Neuron (in vitro differentiated cells): ENCODE measurements around the gene SLC37A3.
"Not testable (repeated sequence)": the region's sequence is repeated elsewhere in the genome, so short reads cannot be mapped to it uniquely, and the experiment has no call there.

Experiments used
- H2AFZ ChIP-seq: one replicate; pipeline ENCODE4 v1.6.1; 2013; ENCODE audit warnings: low read depth, mild to moderate bottlenecking, inconsistent platforms, low read length, moderate library complexity
- H3K27me3 ChIP-seq: one replicate; pipeline ENCODE4 v1.6.1; 2013; ENCODE audit warnings: low read length; ENCODE audit not compliant: insufficient read depth
- H3K36me3 ChIP-seq: one replicate; pipeline ENCODE4 v1.6.1; 2013; ENCODE audit warnings: low read length; ENCODE audit not compliant: insufficient read depth
- H3K4me1 ChIP-seq: one replicate; pipeline ENCODE4 v1.6.1; 2013; ENCODE audit warnings: low read length; ENCODE audit not compliant: insufficient read depth
- H3K4me3 ChIP-seq: 2 replicates; pipeline ENCODE4 v1.5.1; 2013; ENCODE audit warnings: mild to moderate bottlenecking, low read length, moderate library complexity
- H3K9me3 ChIP-seq: one replicate; pipeline ENCODE4 v1.6.1; 2013; ENCODE audit warnings: low read length

SLC37A3 gene

GRCh38 chr7:140327261-140327661 is 71.1 kb downstream of the SLC37A3 start:
- Histone ChIP-seq H3K9me3 (no peaks in the 10 kb centered on the region), H3K36me3 (peaks cover 2% of the 10 kb centered on the region), H3K4me1 (peaks cover 4% of the 10 kb centered on the region), H3K27me3 (no peaks in the 10 kb centered on the region), H3K4me3 (no peak overlapping the region), H2AFZ (no peak overlapping the region)

GRCh38 chr7:140326116-140326928 is 72.0 kb downstream of the SLC37A3 start:
- H3K4me1 ChIP-seq = peaks cover 4% of the 10 kb centered on the region
- no peaks in the 10 kb centered on the region for H3K27me3 ChIP-seq
- H2AFZ ChIP-seq = no peak overlapping the region
- H3K4me3 ChIP-seq = no peak overlapping the region
- H3K9me3 ChIP-seq = no peaks in the 10 kb centered on the region
- no peaks in the 10 kb centered on the region for H3K36me3 ChIP-seq

DNA sequence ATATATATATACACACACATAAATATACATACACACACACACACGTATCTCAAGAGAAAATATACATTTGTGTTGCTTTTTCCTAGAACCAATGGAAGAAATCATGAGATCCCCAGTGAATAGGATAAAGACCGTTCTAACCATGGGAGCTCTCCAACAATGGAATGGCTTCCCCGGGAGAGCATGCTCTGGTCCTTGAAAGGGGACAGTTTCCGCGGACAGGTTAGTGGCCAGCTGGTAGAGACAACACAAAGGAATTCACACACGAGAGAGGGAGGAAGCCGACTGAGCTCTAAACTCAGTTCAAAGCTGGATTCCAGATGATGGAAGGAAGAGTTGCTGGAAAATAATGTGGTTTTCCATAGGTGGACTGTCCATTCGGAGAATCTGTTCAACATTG is 72.7 kb downstream of the SLC37A3 start:
- Histone ChIP-seq H2AFZ (no peak overlapping the region), H3K4me1 (no peaks in the 10 kb centered on the region), H3K27me3 (no peaks in the 10 kb centered on the region), H3K36me3 (no peaks in the 10 kb centered on the region), H3K9me3 (no peaks in the 10 kb centered on the region), H3K4me3 (no peak overlapping the region)

DNA sequence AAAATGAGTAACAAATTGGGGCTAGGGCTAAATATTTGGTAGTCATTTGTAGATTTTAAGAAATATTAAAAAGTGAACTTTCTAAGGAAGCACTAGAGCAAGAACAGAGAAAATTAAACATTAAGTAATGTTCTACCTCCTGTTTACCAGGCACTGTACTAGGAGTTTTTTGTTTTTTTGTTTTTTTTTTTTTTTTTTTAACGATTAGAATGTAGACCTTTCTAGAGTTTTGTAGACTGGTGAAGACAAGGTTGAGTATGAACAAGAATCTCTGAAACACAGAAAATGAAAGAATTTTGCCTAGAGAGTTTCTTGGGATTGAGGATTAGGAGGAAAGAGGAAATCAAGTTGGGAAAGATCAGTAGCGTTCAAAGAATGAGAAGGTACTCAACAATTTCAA is 73.6 kb downstream of the SLC37A3 start:
- H3K4me1 ChIP-seq = no peaks in the 10 kb centered on the region
- no peaks in the 10 kb centered on the region for H3K9me3 ChIP-seq
- H3K27me3 ChIP-seq = no peaks in the 10 kb centered on the region
- H3K4me3 ChIP-seq = no peak overlapping the region
- H3K36me3 ChIP-seq = no peaks in the 10 kb centered on the region
- no peak overlapping the region for H2AFZ ChIP-seq

DNA sequence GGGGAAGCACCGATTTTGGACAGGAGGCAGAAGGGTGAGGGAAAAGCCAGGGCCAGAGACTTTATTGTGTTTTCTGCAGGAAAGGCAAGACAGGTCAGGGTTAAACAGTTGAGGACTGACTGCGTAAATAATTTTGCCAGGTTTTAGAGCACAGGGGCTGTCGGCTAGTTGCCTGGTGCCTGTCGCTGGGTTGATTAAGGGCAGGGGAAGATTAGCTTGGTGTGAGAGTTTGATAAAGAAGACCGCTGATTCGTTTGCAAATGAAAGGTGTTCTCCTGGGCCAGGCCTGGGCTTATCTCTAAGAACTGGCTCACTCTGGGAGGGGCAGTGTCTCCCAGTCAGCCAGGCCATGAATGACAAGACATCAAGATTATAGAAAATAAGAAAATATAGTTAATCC is 75.6 kb downstream of the SLC37A3 start:
- no peaks in the 10 kb centered on the region for H3K27me3 ChIP-seq

DNA sequence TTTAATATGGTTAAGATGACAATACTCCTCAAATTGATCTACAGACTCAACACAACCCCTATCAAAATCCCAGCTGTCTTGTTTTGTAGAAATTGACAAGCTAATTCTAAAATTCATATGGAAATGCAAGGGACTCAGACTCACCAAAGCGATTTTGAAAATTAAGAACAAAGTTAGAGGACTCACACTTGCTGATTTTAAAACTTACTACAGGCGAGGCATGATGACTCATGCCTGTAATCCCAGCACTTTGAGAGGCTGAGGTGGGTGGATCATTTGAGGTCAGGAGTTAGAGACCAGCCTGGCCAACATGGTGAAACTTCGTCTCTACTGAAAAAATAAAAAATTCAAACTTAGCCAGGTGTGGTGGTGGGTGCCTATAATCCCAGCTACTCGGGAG is 78.3 kb downstream of the SLC37A3 start:
- not testable (repeated sequence) for H2AFZ ChIP-seq, H3K27me3 ChIP-seq, H3K4me3 ChIP-seq, H3K4me1 ChIP-seq, H3K9me3 ChIP-seq, H3K36me3 ChIP-seq

More for the DNA sequence above, 75.6 kb downstream of the SLC37A3 start:
- peaks cover 2% of the 10 kb centered on the region for H3K9me3 ChIP-seq
- no peaks in the 10 kb centered on the region for H3K4me1 ChIP-seq
- no peaks in the 10 kb centered on the region for H3K36me3 ChIP-seq
- no peak overlapping the region for H3K4me3 ChIP-seq
- H2AFZ ChIP-seq = no peak overlapping the region

DNA sequence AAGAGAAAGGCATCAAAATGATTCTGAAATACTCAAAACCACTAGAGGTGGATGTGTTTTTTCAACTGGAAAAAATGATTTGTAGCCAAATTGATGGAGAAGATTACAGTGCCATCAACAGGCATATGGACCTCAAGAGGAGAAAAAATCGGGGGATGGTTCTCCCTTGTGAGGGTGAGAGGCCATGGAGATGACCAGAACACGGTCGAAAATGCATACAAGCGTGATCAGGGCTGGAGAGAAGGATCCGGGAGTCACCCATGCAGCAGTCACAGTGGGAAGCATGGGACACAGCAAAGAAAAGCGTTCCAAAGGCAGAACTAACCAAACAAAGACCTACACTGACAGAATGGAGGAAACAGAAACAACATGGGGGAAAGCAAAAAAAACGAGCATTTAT is 80.3 kb downstream of the SLC37A3 start:
- H3K36me3 ChIP-seq = no peaks in the 10 kb centered on the region

GRCh38 chr7:140317597-140317996 is 80.7 kb downstream of the SLC37A3 start:
- H3K27me3 ChIP-seq = no peaks in the 10 kb centered on the region
- peaks cover 5% of the 10 kb centered on the region for H3K9me3 ChIP-seq
- no peak overlapping the region for H2AFZ ChIP-seq
- H3K36me3 ChIP-seq = no peaks in the 10 kb centered on the region
- H3K4me3 ChIP-seq = no peak overlapping the region
- no peaks in the 10 kb centered on the region for H3K4me1 ChIP-seq

More for the DNA sequence above, 80.3 kb downstream of the SLC37A3 start:
- H3K4me1 ChIP-seq = no peaks in the 10 kb centered on the region
- no peaks in the 10 kb centered on the region for H3K27me3 ChIP-seq
- no peak overlapping the region for H2AFZ ChIP-seq
- H3K4me3 ChIP-seq = no peak overlapping the region
- H3K9me3 ChIP-seq = peaks cover 5% of the 10 kb centered on the region

DNA sequence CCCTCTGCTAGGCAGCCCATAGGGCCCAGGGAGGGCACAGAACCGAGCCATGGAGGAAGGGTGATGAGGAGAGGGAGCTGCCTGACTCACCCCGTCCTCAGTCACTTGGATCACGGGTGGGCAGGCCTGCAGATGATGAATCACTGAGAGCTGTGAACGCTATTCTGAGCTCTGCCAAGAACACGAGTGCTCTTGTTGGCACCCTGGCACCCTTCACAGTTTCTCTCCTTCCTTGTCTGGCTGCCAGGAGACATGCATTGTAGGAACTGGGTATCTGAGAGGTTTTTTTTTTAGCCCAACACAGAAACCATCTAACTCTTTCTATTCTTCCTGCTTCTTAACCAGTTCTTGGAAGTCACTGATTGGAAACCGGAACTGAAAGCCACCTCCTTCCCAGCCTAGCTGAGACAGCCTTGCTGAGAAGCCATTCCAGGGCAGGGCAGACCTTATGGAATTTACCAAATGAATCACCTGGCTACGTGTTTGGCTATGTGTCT is 82.1 kb downstream of the SLC37A3 start:
- Histone ChIP-seq H3K4me1 (no peaks in the 10 kb centered on the region), H3K9me3 (peaks cover 9% of the 10 kb centered on the region), H3K36me3 (no peaks in the 10 kb centered on the region), H3K4me3 (no peak overlapping the region), H3K27me3 (no peaks in the 10 kb centered on the region), H2AFZ (no peak overlapping the region)

- Histone ChIP-seq H3K9me3 (peaks cover 9% of the 10 kb centered on the region), H3K4me1 (no peaks in the 10 kb centered on the region), H2AFZ (no peak overlapping the region), H3K27me3 (no peaks in the 10 kb centered on the region), H3K36me3 (no peaks in the 10 kb centered on the region), H3K4me3 (no peak overlapping the region)
Measured at GRCh38 chr7:140315498-140316164, 82.7 kb downstream of the SLC37A3 start.

DNA sequence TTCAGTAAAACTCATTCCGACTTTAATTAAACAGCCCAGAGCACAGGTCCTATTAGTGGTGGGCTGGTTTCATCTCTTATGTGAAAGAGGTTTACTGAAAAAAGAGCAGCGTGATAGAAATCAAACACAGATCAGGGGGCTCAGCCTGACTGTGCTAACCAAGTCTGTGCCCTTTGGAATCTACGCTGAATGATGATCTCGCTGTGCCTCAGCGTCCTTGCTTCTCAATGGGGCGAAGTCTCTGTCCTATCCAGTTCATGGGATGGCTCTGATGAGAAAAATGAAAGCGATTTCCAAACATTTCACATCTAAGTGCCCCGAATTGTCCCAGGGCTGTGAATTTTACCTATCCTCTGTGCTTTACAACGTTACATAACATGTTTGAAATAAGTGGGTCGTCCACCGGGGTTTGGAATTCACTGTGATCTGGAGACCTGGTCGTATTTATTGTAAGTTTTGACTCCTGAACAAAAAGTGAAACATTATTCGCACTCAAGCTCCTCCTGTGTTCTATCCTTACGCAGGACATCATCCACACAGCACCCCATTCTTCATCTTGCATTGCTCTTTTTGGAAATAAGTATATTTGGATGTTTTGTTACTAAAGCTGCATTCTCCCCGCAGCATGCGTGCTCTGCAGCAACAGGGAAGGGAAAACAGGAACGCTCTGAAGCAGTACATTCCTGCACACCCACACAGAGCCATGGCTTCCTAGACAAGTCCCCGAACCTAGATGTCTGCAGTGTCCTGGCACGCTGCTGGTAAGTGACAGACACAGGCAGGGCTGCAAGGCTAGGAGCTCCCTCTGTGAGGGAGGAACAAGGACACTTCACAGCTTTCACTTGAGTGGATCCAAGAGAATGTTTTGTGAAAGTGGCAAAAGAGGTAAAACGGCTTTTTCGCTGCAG is 83.5 kb downstream of the SLC37A3 start:
- Histone ChIP-seq H3K4me1 (no peaks in the 10 kb centered on the region), H3K27me3 (no peaks in the 10 kb centered on the region)

GRCh38 chr7:140312141-140312846 is 86.0 kb downstream of the SLC37A3 start:
- no peak overlapping the region for H3K4me3 ChIP-seq
- no peak overlapping the region for H2AFZ ChIP-seq
- peaks cover 6% of the 10 kb centered on the region for H3K9me3 ChIP-seq
- H3K36me3 ChIP-seq = no peaks in the 10 kb centered on the region
- H3K4me1 ChIP-seq = peaks cover 3% of the 10 kb centered on the region
- H3K27me3 ChIP-seq = no peaks in the 10 kb centered on the region

More for the DNA sequence above, 83.5 kb downstream of the SLC37A3 start:
- H3K4me3 ChIP-seq = no peak overlapping the region
- no peaks in the 10 kb centered on the region for H3K36me3 ChIP-seq
- no peak overlapping the region for H2AFZ ChIP-seq
- peaks cover 9% of the 10 kb centered on the region for H3K9me3 ChIP-seq
